Type B pancreatic cell (in vitro differentiated cells): Measurements from ENCODE around the gene FOXB2. TPM values are rescaled to one million over a fixed set of nuclear protein-coding genes. Genes with fewer than 3 reads are reported as not detected.
A peak's percentile ranks its signal among the peaks of the same experiment; 100 is the strongest.

Experiments
- DNase-seq: peaks from one replicate; pipeline ENCODE4 v3.0.0; 2021; ENCODE audit warnings: mixed read lengths; ENCODE audit not compliant: unreplicated experiment; ENCODE audit errors: extremely low spot score
- H3K27ac Mint-ChIP-seq: 2 replicates; pipeline ENCODE4 v1.8.0; 2021; ENCODE audit warnings: mild to moderate bottlenecking, mixed read lengths
- H3K27me3 Mint-ChIP-seq: 2 replicates; pipeline ENCODE4 v1.8.0; 2021; ENCODE audit warnings: mixed read lengths
- H3K36me3 Mint-ChIP-seq: 2 replicates; pipeline ENCODE4 v1.8.0; 2021; ENCODE audit warnings: mixed read lengths
- H3K4me1 Mint-ChIP-seq: one replicate; pipeline ENCODE4 v1.8.0; 2021; ENCODE audit warnings: mixed read lengths; ENCODE audit not compliant: unreplicated experiment
- H3K4me3 Mint-ChIP-seq: 2 replicates; pipeline ENCODE4 v1.8.0; 2021; ENCODE audit warnings: mild to moderate bottlenecking, mixed read lengths
- H3K9me3 Mint-ChIP-seq: 2 replicates; pipeline ENCODE4 v1.8.0; 2021; ENCODE audit warnings: mixed read lengths
- CTCF ChIP-seq: fragments of 200-600 bp; sonication (generic); conservative IDR thresholded peaks from 2 replicates; pipeline ENCODE4 v1.5.0; 2021; ENCODE audit warnings: antibody characterized with exemption, mild to moderate bottlenecking
- total RNA-seq: library from RNA; stranded (reverse); gene quantifications from 2 replicates; pipeline ENCODE4 v1.2.1, GENCODE V29; 2021; ENCODE audit warnings: low replicate concordance

The FOXB2 gene
- total RNA-seq, 1 donor from 2014 or later: 0.24 TPM

GRCh38 chr9:77013206-77013931 is 6.1 kb upstream of the FOXB2 start:
- Mint-ChIP-seq H3K9me3 (no peaks in the 10 kb centered on the region), H3K27me3 (peaks cover 98% of the 10 kb centered on the region), H3K4me3 (peak overlapping the region; percentile 28), H3K36me3 (no peaks in the 10 kb centered on the region), H3K27ac (no peak overlapping the region), H3K4me1 (peaks cover 18% of the 10 kb centered on the region)
- no peak for TF ChIP-seq CTCF
- no peak for DNase-seq

DNA sequence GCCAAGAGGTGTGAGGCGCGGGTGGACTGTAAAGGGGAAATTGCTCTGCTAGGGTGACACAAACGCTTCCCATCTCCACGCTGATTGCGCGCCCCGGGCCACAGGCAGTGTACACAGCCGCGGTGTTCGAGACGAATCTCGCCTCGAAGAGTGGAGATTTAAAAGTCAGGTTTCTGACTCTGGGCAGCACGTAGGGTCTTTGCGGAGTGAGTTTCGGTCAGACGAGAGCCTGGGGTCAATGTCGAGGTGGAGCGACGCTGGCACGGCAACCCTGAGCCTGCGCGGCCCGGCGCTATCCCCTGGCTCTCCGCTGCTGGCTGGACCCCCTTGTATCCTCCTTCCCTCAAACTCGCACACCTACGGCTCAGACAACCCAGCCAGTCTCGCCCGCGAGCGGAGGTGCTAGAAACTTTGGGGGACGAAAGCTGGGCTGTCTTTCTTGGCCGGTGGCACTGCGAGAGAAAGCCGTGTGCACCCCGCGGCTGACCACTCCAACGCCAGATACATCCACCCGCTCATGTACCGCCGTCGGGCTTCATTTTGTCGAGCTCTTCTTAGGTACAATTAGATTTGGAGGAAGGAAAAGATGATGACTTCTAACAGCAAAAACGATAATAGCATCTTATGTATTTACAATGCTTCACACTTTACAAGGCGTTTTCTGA is 5.4 kb upstream of the FOXB2 start:
- DNase-seq: no peak
- no peaks in the 10 kb centered on the region for H3K36me3 Mint-ChIP-seq
- TF ChIP-seq CTCF: no peak
- H3K4me3 Mint-ChIP-seq: peak overlapping the region; percentile 83
- H3K27ac Mint-ChIP-seq: no peak overlapping the region
- H3K27me3 Mint-ChIP-seq: peaks cover 98% of the 10 kb centered on the region
- H3K4me1 Mint-ChIP-seq: peaks cover 18% of the 10 kb centered on the region
- H3K9me3 Mint-ChIP-seq: no peaks in the 10 kb centered on the region

- Mint-ChIP-seq H3K36me3 (no peaks in the 10 kb centered on the region), H3K9me3 (no peaks in the 10 kb centered on the region), H3K4me3 (peak overlapping the region; percentile 83), H3K27ac (no peak overlapping the region), H3K27me3 (peaks cover 100% of the 10 kb centered on the region), H3K4me1 (peaks cover 18% of the 10 kb centered on the region)
- DNase-seq: no peak
- peak; percentile 58 for TF ChIP-seq CTCF
These were observed 4.7 kb upstream of the FOXB2 start for GRCh38 chr9:77014597-77015263.

DNA sequence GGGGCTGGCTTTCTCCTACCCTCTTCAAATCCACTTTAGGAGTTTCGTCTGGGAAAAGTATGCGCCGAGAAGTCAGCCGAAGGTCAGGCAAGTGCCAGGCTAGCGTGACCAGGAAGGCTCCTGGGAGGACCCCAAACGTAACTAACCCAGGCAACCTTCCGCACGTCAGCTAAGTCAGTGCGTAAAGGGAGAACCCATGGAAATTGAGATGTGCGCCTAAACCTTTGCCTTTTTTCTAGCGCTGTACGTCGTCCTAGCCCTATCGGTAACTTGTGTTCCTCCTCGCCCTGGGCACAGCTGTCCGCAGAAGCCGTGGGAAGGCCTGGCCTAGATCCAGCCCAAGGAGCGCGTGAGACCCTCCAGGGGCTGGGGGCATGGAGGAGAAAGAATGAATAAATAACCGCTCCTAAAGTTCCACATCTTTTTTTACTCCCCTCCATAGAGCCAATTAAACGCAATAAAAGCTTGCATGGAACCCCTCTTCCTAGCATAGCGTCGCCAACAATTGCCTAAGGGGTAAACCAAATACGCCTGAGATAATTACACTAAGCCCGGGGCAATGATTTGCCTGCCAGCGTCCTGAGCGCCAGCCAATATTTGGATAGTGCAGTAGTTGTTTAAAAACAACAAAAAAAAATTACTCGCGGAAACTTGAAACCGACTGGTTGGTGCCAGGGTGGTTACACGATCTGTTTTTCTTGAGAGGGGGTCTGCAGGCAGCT is 4.0 kb upstream of the FOXB2 start:
- Mint-ChIP-seq H3K36me3 (no peaks in the 10 kb centered on the region), H3K9me3 (no peaks in the 10 kb centered on the region), H3K4me1 (peaks cover 18% of the 10 kb centered on the region), H3K27me3 (peaks cover 95% of the 10 kb centered on the region), H3K4me3 (peak overlapping the region; percentile 83), H3K27ac (peak overlapping the region; percentile 66)
- DNase-seq: no peak
- no peak for TF ChIP-seq CTCF

- H3K9me3 Mint-ChIP-seq: no peaks in the 10 kb centered on the region
- DNase-seq: no peak
- H3K4me3 Mint-ChIP-seq: peak overlapping the region; percentile 83
- H3K4me1 Mint-ChIP-seq: peaks cover 18% of the 10 kb centered on the region
- H3K27ac Mint-ChIP-seq: no peak overlapping the region
- TF ChIP-seq CTCF: no peak
- no peaks in the 10 kb centered on the region for H3K36me3 Mint-ChIP-seq
- H3K27me3 Mint-ChIP-seq: peaks cover 94% of the 10 kb centered on the region
These were observed 3.3 kb upstream of the FOXB2 start for GRCh38 chr9:77016121-77016525.
